Esophagus squamous epithelium (tissue), 4 donors: ENCODE results near the gene PDZK1.

Experiments used
- POLR2A ChIP-seq, 4 donors: fragments of 450-650 bp; IDR thresholded peaks; one replicate each; pipeline ENCODE4 v1.6.1; 2017; ENCODE audit warnings: antibody characterized with exemption in 4 of 4, mild to moderate bottlenecking in 4 of 4, moderate library complexity in 3 of 4
- TF ChIP-seq, protein P1 (sequence below), 6 experiments: fragments of 450-650 bp in 4 of 6; fragments of 200-600 bp in 2 of 6; sonication (generic) in 2 of 6; IDR thresholded peaks; one replicate each; pipeline ENCODE4 v1.5.1; 2016 to 2019; ENCODE audit warnings: antibody characterized with exemption in 6 of 6, mild to moderate bottlenecking in 4 of 6, moderate library complexity in 4 of 6

DNA sequence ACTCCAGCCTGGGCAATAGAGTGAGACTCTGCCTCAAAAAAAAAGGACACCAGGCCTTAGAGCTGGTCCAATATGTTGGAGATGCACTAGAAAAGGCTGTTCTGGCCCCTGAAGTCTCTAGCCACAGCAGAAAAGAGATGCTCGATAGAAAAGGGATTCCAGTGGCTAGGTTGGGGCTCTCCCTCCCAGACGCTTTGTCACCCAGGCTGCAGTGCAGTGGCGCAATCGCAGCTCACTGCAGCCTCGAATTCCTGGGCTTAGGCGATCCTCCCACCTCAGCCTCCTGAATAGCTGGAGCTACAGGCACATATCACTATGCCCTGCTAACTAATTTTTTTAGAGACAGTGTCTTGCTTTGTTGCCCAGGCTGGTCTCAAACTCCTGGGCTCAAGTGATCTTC, 18.2 kb downstream of the PDZK1 start:
- TF ChIP-seq POLR2A (IDR thresholded peaks at IDR 0.05), result no peak
- TF ChIP-seq, protein P1, sequence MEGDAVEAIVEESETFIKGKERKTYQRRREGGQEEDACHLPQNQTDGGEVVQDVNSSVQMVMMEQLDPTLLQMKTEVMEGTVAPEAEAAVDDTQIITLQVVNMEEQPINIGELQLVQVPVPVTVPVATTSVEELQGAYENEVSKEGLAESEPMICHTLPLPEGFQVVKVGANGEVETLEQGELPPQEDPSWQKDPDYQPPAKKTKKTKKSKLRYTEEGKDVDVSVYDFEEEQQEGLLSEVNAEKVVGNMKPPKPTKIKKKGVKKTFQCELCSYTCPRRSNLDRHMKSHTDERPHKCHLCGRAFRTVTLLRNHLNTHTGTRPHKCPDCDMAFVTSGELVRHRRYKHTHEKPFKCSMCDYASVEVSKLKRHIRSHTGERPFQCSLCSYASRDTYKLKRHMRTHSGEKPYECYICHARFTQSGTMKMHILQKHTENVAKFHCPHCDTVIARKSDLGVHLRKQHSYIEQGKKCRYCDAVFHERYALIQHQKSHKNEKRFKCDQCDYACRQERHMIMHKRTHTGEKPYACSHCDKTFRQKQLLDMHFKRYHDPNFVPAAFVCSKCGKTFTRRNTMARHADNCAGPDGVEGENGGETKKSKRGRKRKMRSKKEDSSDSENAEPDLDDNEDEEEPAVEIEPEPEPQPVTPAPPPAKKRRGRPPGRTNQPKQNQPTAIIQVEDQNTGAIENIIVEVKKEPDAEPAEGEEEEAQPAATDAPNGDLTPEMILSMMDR (IDR thresholded peaks at IDR 0.05), result no peak
